ENCODE results near the gene CST8.

CST8 gene

DNA sequence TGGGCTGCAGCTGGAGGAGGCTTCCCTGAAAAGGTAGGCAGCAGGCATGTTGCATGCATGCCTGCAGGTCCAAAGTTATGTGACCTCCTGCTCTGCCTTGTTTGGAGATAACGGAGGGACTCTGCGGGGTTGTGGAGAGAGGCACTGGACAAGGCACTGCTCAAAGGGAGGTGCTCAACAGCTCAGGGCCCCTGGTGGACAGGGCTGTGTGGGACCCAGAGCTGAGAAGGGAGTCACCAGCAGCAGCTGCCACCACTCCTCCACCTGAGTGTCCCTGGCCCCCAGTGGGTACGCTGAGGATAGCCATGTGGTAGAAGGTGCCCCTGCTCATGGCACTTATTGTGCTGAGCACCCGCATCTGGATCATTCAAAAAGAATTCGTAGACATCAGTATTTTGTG is 15.5 kb upstream of the CST8 start:
- no peak for DNase-seq (ENCODE audit: low read depth in 4 of 4, low spot score in 1 of 4)

DNA sequence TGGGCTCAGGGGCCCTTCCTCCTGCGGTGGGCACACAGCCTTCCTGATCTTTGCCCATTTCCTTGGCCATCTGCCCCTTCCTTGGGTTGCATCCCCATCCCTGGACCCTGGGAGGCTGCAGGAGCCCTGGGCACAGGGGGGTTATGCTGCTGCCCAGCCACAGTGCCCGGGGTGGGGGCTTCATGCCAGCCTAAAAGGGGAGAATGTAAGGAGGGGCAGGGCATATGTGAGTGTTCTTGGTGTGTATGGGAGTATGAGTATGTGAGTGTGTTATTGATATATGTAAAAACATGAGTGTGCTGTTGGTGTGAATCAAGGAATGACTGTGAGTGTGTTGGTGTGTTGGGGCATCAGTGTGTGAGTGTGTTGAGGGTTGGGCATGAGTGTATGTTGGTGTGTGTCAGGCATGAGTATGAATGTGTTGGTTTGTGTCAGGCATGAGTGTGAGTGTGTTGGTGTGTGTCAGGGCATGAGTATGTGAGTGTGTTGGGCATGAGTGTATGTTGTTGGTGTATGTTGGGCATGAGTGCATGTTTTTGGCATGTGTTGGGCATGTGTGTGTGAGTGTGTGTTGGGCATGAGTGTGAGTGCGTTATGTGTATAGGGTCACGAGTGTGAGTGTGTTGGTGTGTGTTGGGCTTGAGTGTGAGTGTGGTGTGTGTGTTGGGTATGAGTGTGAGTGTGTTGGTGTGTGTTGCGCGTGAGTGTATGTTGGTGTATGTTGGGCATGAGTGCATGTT is 14.7 kb upstream of the CST8 start:
- no peak for DNase-seq (ENCODE audit: low read depth in 4 of 4, low spot score in 1 of 4)

DNA sequence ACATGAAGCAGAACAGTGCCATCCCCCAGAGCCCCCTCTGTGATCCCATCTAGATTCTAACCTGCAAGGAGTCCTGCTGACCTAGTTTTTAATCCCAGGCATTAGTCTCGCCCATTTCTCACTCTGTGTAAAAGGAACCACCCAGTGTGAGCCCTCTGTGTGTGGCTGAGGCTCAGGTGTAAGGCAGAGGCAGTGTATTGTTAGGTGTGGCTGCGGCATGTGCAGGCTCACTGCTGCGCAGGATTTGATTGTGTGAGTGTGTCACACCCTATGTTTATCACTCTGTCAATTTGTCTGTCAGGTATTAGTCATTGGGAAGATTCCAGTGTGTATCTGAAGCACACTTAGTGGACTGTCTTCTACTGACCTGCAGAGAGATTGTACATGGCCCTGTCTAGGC is 13.7 kb upstream of the CST8 start:
- no peak for DNase-seq (ENCODE audit: low read depth in 4 of 4, low spot score in 1 of 4)

DNA sequence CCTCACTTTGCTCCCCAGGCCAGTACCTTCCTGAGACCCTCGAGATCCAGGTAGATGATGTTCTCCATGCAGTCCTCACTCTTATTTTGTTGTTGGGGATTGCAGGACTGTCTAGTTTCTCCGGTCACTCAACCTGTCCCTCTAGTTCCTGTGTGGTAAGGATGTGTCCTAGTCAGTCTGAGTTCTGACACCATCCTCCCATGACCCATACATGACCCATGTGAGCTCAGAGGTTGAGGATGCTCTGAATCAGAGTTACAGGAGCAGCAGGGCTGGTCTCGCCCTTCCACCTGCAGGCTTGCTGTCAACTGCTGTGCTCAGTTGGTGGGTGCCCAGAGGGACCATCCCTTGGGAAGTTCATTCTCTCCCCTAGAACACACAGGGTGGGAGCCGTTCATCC is 11.9 kb upstream of the CST8 start:
- DNase-seq (ENCODE audit: low read depth in 4 of 4, low spot score in 1 of 4): no peak

DNA sequence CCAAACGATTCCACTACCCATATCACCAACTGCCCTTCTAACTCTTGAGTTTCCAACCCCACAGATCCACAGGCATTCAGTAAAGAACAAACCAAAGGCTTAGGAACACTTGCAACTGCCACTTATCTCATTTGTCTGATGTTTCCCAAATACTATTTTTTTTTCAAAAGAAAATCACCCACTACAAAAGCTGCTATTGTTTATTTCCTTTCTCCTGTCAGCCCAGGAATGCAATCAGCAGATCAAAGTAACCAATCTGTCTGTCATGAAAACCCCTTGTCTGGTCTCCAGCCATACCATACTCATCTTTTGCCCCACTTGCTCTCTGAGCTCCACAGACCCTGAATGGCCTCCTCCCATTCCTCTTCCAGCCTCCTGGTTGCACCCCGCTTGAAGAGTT is 8.8 kb upstream of the CST8 start:
- no peak for DNase-seq (ENCODE audit: low read depth in 4 of 4, low spot score in 1 of 4)

DNA sequence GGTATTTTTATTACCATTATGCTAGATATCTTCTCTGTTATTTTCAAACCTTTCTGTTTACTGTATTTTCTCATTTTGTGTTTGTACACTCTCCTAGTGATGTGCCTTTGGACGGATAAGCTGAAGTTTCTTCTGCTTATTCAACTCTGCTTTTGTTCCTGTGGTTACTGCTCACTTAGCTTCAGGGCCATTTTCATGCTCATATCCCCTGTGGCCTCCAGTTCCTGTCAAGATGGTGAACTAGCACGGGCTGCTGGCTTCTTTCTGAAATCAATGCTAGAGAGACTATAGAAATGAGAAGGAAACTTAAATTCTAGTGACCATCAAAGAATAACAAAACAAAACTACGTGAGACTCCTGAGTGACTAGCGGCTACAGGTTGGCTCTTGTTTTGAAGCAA is 6.8 kb upstream of the CST8 start:
- DNase-seq (ENCODE audit: low read depth in 4 of 4, low spot score in 1 of 4): no peak

DNA sequence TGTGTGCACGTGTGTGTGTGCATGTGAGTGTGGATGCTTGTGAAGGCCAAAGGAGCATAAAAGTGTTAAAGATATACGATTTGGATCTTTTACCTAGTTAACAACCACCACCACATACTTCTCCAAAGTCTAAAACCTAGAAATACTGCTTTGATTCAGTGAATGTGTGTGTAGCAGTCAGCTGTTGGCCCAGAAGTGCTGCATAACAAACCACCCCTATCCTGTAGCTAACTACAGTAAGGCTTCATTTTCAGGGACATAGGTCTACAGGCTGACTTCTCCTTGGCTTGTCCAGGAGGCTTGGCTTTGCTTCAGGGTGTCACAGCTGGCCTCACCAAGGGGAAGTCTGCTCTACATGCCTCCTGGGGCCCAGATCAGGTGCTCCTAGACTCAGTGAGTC is 2.4 kb upstream of the CST8 start:
- DNase-seq (ENCODE audit: low read depth in 4 of 4, low spot score in 1 of 4): no peak

DNA sequence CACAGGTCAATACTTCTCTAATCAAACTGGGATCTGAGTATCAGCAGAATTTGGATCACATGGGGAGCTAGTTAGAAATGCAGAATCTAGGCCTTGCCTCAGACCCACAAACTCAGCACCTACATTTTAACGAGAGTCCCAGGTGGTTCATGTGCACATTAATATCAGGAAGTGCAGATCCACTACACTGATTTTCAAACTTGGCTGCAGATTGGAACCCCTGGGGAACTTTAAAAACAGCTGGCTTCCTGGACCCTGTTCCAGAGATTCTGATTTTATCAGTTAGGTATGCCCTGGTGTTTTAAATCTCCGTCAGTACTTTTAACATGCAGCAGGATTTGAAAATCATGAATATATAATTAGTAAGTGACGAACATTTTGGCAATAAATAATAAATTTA is 1.9 kb upstream of the CST8 start:
- DNase-seq (ENCODE audit: low read depth in 4 of 4, low spot score in 1 of 4): no peak

DNA sequence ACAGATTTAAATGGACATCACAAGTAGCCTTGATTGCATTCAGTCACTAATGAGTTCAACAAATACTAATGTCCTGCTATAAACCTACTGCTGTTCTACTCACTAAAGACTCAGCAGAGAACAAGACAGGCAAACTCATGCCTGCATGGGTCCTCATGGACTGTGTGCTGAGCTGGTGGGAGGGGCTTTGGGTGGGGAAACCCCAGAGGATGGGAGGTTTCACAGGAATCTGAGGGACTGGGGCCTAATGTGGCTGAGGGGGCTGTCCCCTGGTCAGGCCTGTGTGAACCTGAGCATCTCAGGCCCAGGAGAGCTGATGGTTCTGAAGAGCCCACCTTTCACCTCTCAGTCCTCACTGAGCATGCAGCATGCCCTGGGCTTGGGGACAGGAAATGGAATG is 1.4 kb downstream of the CST8 start:
- peak in 1 of 4 experiments; percentile 4 for DNase-seq (ENCODE audit: low read depth in 4 of 4, low spot score in 1 of 4)

DNA sequence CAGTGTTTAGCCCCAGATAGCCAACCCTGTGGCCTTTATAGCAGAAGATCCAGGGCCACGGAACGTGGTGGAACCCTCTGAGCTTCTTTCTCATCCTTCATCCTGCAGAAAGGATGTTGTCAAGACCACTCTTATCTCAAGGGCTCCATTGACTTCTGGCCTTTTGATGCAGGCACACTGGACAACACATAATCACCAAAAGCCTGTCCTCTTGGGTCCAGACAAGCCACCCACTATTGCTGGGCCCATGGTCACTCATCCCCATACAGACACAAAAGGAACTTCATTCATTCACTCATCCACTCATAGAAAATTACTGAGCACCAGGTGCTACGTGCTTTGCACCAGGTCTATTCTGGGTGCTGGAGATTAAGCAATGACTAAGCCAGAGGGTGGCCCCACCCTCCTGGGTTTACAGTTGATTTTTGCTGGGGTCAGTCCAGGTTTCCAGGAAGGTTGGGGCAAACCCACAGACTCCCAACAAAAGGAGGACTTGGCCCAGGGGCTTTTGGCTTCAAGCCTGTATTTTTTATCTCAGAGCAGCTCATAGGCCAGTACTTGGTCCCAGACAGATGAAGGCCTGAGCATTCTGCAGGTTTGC is 2.4 kb downstream of the CST8 start:
- no peak for DNase-seq (ENCODE audit: low read depth in 4 of 4, low spot score in 1 of 4)

DNA sequence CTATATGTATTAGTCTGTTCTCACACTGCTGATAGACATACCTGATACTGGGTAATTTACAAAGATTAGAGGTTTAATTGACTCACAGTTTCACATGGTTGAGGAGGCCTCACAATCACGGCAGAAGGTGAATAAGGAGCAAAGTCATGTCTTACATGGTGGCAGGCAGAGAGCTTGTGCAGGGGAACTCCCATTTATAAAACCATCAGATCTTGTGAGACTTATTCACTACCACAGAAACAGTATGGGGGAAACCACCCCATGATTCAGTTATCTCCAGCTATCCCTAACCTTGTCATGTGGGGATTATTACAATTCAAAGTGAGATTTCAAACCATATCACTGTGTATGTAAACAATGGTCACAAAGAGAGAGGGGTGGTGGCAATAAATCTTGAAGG is 6.6 kb downstream of the CST8 start:
- peak in 1 of 4 experiments; percentile 2 for DNase-seq (ENCODE audit: low read depth in 4 of 4, low spot score in 1 of 4)

DNA sequence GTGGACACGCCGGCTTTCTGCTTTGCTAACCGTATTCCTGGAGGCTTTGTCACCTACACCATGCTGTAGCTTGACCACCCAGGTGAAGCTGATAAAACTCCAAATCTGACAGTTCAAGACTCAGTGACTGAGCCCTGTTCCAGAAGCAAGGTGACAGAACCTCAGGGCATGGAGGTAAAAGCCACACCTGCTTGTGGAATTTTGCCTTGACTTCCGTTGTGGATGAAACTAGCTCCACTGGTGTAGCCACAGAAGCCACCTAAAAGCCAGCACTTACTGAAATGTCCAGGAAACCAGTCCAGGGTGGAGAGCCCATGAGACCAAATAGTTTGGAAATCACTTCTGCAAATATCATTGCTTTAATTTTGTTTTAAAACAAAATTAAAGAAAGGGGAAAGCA is 11.0 kb downstream of the CST8 start:
- no peak for DNase-seq (ENCODE audit: low read depth in 4 of 4, low spot score in 1 of 4)

DNA sequence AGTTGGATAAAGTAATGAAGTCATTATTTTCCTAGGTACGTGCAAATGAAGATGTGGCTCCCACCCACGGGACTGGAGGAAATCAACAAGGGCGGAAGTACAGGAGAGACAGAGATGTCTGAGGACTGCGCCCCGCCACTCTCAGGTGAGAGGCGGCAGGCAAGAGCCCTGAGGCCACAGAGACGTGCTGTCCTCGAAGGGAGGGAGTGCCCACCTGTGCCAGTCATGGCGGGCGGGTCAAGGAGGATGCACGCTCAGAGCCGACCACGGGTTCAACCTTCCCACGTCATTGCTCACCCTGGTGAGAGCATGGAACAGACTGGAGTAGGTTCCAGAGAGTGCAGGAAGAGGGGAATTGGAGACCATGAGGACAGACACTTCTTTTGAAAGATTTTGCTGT is 12.7 kb downstream of the CST8 start:
- DNase-seq (ENCODE audit: low read depth in 4 of 4, low spot score in 1 of 4): no peak

DNA sequence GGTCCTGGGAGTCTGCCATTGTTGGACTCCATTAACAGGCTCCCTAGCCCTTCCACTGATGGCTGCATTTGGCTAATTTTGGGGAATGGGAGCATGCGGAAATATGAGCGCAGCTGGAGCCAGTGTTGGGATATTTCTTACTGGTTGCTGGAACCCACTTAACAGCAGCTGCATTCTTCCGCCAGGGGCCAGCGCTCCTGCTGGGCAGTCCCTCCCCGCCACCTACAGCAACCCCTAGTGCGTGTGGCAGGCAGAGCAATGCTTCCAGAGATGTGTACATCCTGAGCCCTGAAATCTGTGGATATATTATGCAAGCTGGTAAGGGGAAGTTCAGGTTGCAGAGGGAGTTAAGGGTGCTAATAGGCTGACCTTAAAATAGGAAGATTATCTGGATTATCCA is 16.4 kb downstream of the CST8 start:
- DNase-seq (ENCODE audit: low read depth in 4 of 4, low spot score in 1 of 4): no peak

DNA sequence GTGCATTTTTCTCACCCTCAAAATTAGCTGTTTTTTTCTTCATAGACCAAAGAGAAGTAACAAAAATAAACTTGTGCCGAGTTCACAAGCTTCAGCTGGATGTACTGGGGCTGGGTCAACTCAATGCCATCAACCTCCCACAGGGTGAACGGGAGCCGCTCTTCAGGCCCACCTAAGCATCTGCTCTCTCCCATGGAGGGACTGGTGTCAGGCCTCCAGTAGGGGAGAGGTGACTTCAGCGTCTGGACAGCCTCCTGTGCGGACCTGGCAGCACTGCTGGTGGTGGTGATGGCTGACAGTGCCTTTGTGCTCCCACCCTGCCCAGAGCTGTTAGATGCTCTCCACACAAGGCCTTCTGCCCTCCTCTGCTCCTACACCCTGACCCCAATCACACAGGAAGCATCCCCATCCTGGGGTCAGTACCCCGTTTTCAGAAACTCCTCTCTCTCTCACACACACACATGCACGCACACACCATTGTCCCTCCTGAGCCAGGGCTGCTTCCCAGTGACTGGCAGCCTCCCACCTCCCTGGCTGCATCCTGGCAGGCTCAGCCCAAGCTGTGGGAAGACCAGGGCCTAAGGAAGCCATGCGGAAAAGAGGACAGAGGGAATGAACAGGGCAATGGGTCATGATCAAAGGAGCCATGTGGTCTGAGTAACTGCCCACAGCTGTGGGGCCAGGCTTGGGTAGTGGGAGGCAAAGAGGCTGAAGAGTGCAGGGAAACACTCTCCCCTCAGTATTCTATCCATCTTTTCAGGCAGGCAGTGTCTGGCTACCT is 17.7 kb downstream of the CST8 start:
- no peak for DNase-seq (ENCODE audit: low read depth in 4 of 4, low spot score in 1 of 4)

DNA sequence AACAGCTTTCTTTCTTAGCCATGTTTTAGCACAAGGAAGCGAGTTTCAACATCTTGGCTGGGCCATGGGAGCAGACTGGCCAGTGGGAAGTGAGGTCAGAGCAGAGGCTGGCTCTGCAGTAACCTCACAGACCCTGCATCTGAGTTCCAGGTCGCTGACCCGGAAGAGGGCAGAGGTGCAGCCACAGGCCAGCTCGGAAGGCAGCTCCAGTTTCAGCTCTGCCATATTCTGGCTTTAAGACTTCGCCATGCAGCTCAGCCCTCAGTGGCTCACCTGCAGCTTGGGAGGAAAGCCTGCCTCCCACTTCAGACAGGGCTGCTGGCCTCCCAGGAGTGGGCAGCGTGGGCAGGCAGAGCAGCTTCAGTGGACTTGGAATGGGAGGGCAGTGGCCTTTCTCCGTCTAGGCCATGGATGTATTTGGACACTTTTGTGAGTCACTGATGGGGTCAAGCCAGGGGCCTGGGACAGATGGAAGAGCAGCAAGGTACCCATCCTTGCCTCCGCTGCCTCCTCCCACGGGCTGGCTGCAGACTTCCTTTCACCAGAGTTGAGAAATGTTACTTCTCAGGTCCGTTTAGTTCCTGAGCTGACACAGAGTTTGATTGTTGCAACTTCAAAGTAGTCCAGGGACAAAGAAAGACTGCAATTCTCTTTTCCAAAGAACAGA is 18.5 kb downstream of the CST8 start:
- no peak for DNase-seq (ENCODE audit: low read depth in 4 of 4, low spot score in 1 of 4)

DNA sequence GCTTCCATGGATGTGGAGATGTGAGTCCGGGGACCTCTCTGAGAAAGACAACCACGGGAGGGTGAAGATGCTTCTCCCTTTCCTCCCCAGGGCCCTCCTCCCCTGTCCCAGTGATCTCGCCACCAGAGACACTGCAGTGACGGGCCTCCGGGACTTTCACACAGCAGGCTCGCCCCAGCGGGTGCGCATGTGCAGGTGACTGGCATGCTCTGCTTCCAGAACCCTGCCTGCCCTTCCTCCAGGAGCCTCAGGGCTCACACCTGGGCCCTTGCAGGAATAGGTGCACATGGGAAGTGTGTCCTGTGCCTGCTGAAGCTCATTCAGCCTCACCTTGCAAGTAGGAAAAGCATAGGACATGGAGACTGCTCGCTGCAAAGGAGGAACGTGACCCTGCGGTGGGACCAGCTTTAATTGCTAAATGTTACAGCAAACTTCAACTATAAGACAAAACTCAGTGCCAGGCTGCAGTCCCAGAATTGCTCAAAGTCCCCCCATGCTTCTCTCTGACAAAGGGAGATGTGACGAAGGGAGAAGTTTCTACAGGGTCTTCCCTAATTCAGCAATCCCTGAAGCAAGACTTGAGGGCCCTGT is 19.2 kb downstream of the CST8 start:
- DNase-seq (ENCODE audit: low read depth in 4 of 4, low spot score in 1 of 4): no peak

DNA sequence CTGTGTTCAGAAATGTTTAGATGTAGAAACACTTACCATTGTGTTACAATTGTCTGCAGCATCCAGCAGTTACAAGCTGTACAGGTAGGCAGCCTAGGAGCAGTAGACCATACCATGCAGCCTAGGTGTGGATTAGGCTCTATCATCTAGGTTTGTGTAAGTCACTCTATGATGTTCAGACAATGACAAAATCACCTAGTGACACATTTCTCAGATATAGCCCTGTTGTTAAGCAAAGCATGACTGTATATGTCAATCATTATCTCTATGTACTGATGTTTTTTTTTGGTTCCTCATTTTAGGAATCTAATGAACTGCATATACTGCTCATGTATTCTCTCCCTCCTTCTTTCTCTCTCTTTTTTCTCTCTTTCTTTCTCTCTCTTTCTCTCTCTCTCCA is 22.2 kb downstream of the CST8 start:
- DNase-seq (ENCODE audit: low read depth in 4 of 4, low spot score in 1 of 4): no peak

DNA sequence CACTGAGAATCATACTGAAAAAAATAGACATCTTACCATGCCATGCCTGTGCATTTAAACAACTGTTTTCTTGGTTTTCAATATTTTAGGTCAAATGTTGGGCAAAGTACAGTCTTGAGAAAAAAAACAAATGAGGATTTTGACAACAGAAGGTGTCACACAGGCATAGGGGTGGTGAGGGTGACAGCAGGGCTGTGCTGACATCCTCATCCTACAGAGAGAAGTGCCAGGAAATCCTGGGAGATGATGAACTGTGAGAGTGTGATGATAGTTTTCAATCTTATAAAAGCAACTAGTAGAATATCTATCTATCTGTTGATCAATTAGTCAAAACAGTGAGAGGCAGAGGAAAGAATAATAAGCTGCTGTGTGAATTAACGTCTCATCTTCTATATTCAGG is 23.9 kb downstream of the CST8 start:
- no peak for DNase-seq (ENCODE audit: low read depth in 4 of 4, low spot score in 1 of 4)

DNA sequence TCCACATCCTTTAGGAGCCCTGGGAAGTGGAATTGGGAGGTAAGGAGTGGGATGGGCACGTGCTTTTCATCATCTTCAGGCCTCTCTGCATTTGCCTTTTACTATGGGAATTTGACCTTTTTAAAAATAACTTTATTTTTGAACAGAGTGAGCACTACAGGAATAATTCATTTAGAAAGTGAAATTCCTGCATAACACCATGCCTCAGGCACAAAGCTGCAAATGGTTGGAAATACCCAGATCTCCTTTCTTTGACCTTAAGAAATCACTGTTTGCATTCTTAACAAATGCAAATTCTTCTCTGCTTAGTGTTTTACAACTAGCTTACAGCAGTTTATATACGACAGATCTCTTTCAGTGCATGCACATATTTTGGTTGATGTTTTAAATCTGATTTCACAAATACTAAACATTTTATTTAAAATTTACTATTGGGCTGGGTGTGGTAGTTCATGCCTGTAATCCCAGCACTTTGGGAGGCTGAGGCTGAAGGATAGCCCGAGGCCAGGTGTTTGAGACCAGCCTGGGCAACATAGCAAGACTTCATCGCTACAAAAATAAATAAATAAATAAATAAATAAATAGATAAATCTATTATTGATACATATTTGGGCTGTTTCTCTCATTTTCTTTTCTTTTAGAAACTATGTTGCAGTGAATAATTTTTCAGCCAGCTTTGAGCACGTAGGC is 24.5 kb downstream of the CST8 start:
- no peak for DNase-seq (ENCODE audit: low read depth in 4 of 4, low spot score in 1 of 4)

DNA sequence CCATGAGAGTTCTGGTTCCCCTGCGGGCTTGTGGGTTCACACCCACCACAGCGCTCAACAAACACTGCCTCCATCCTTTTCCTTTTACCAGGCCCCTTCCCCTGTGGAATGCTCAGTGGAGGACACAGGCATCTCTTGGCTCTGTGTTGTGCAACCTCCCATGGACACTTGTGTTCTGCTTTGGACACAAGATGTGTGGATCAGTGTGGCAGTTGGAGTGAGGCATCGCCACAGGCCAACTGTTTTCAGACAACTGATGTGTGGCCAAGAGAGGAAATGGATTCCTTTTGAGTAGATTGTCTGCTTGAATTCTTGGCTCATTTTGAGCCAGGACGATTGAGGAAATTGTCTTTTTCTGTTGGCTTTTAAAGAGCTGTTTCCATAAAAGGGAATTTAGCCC is 26.8 kb downstream of the CST8 start:
- no peak for DNase-seq (ENCODE audit: low read depth in 4 of 4, low spot score in 1 of 4)
